GM19324 (cell line): ENCODE measurements around the gene FAM236D.
"Not testable (repeated sequence)": the region's sequence is repeated elsewhere in the genome, so short reads cannot be mapped to it uniquely, and the experiment has no call there.

Source experiments
- ATAC-seq: cut with Tn5 transposase; IDR thresholded peaks from one replicate; pipeline ENCODE4 v1.9.1; 2021; ENCODE audit warnings: mild to moderate bottlenecking, moderate library complexity; ENCODE audit not compliant: unreplicated experiment, low FRiP score

FAM236D gene

GRCh38 chrX:72808110-72808509 lies at the start of gene FAM236D:
Gene FAM236D, minus strand, starts transcription at chrX:72808210. Its CDS starts 100 bp downstream, at chrX:72808110.
- not testable (repeated sequence) for ATAC-seq

- not testable (repeated sequence) for ATAC-seq
Measured at GRCh38 chrX:72837532-72837931, 29.5 kb upstream of the FAM236D start.

GRCh38 chrX:72830701-72831100 lies 22.7 kb upstream of the FAM236D start:
- not testable (repeated sequence) for ATAC-seq

GRCh38 chrX:72790390-72790789 lies 17.6 kb downstream of the FAM236D start:
- not testable (repeated sequence) for ATAC-seq

DNA sequence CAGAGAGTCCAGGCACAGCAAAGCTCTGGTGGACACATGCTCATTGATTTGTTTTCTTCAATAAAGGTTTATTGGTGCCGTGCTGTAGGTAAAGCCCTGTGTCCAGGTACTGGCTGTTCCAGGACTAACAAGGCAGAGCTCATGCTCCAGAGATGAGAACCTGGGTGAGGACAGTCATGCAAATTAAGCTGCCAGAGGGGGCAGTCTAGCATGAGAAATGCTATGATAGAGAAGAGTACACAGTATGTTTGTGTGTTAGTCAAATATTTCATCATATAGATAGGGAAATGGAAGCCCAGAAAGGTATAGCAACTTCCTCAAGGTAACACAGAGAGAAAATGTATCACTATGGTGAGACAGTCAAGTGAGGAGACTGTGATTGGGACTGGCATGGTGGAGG lies 19.9 kb downstream of the FAM236D start:
- not testable (repeated sequence) for ATAC-seq

- not testable (repeated sequence) for ATAC-seq
Measured at GRCh38 chrX:72783964-72784363, 24.0 kb downstream of the FAM236D start.

GRCh38 chrX:72783365-72783936 lies 24.6 kb downstream of the FAM236D start:
- not testable (repeated sequence) for ATAC-seq

- not testable (repeated sequence) for ATAC-seq
Measured at GRCh38 chrX:72782560-72782959, 25.4 kb downstream of the FAM236D start, which contains the start of gene FAM236B. Gene FAM236B, minus strand, starts transcription at chrX:72782660. Its CDS starts 100 bp downstream, at chrX:72782560.

DNA sequence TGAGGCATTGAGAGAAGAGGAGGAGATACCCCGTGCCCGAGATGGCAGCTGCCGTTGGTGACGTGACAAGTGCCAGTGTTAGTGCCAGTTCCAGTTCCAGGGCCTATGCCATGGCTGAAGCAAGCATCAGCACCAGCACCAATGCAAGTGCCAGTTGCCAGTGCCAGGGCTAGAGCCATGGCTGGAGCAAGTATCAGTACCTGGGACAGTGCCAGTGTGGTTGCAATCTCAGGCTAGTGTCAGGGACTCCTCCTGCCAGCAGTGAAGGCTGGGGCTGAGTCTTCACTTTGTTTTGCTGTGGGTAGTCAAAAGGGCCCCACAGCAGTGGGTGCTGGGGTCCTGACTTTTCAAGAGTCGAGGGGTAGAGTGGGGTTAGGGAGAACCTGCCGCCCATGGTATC lies 29.9 kb downstream of the FAM236D start:
- ATAC-seq, result not testable (repeated sequence)

DNA sequence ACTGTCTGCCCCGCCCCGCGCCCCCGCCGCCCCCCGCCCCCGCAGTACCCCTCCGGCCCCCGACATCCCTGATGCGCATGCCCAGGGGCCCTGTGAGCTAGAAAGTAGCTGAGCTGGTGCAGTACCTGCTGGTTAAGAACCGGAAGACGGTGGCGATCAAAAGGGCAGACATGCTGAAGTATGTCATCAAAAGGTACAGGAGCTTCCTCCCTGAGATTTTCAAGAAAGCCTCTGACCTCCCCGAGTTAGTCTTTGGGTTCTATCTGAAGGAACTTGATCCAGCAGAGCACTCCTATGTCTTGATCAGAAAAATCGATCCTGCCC lies 30.6 kb downstream of the FAM236D start:
- ATAC-seq, result peak; percentile 65

DNA sequence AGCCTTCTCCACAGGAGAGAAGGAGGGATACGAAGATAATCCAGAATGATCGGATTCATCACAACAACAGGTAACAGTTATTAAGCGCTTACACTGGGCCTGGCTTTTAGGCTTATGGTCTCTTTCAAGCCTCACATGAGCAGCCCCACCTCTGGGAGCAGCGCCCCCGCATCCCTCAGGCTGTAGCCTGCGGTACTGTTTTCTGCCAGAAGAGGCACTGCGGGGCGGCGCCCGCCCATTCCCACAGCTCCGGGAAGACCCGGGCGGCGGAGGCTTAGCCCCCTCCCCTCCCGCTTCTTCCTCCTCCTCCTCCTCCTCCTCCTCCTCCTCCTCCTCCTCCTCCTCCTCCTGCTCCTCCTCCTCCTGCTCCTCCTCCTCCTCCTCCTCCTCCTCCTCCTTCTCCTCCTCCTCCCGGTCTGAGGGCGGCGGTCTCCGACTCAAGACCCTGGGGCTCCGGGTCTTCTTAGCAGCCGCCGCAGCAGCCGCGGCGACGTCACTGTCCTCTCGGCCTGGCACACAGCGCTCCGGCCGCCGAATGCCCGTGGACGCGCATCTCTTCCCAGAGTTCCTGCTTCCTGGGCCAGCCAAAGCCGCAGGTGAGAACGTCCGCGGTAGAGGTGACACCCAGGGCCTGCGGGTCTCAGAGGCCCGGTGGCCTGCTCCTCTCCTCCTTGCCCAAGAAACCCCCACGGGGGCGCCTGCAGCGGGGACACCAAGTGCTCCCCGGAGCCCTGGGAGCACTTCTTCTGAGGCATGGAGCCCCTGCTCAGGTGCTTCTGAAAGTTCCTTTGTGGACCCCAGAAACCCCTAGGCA lies 31.1 kb downstream of the FAM236D start, which contains the start of gene DMRTC1B:
TSS of gene DMRTC1B (plus strand) at position 238 of the 814 bp plus-strand sequence. CDS start 68,246 bp downstream, outside the sequence.
- peak; percentile 62 for ATAC-seq

DNA sequence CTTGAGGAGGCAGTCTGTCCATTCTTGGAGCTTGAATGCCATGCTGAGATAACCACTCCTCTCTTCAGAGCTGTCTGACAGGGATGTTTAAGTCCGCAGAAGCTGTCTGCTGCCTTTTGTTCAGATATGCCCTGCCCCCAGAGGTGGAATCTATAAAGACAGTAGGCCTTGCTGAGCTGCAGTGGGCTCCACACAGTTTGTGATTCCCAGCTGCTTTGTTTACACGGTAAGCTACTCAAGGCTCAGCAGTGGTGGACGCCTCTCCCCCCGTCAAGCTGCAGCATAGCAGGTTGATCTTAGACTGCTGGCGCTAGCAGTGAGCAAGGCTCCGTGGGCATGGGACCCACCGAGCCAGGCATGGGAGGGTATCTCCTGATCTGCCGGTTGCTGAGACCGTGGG lies 47.6 kb downstream of the FAM236D start:
- not testable (repeated sequence) for ATAC-seq
